Stimulated activated CD4-positive, alpha-beta T cell treated with anti-CD3 and anti-CD28 coated beads, Interleukin-2, amount 100 ng/mL, for 24 hours (primary cell): Measurements from ENCODE around the gene LIN28B.
"Not testable (repeated sequence)": the region's sequence is repeated elsewhere in the genome, so short reads cannot be mapped to it uniquely, and the experiment has no call there.

ENCODE experiments used
- DNase-seq, 2 donors: peaks; one replicate each; pipeline ENCODE4 v3.0.0-alpha.2; 2020

The LIN28B gene

DNA sequence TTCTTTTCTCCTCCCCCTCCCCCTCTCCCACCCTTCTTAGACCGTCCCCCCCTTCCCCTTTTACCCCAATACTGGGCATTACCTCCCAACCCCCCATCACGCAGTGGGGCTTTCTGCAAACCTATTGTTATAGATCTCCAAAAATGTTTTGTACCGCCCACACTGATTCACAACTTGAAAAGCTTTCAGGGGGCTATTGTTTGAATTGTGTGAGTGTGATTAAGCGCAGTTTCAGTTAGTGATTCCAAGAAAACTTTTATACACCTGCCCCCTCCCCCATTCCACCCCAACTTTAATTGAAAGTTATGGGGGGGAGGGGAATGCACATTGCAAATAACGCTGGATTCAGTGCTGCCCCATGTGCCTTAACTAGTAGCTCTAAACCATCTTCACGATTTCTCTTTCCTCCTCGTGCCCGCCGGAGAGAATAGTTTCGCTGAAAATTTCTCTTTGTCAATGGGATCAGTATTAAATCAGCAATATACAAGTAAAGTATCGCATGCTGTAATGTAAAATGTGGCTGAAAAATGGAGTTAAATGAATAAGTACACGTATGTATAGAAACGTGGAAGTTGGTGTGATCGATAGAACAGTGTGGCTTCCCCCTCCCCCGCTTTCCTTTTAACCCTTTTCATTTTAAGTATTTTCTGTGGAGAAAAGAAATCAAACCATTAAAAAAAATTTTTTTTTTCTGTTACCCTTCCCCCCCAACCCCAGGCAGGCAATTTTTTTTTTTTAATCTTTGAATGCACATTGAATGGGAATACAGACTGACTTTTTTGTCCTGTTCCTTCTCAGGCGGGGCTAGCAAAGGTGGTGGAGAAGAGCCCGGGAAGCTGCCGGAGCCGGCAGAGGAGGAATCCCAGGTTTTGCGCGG, 632 bp downstream of the LIN28B start:
- no peak for DNase-seq

DNA sequence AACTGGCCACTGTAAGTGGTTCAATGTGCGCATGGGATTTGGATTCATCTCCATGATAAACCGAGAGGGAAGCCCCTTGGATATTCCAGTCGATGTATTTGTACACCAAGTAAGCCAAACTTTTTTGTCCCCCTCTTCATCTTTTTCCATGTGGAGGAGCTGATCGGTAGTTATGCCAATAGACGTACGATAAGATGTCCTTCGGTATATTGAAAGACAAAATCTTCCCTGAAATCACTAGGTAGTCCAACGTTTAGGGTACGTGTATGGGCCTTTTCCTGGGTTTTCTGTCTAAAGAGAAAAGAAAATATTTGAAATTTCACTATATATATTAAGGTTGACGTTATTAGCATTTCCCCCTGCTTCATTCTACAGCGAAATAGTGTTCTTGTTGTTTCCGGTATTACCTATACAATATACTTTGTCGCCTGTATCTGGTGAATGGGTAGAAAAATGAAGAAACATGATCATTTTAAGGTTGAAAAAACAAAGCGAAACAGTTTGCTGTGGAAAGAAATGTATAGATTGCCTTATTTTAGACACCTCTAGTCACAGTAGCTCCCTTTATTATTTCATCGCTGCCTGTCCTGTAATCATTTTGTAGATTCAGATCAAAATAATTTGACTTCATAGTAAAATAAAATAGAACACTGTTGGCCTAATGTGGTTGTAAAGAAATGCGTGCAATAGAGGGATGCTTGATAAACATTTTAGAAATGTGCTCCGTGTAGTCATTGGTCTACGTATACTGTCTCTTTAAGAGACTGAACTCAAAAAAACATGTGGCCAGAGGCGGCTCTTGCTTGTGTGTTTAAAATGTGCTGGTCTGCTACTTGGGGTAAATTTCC, 1.5 kb downstream of the LIN28B start:
- DNase-seq = no peak

DNA sequence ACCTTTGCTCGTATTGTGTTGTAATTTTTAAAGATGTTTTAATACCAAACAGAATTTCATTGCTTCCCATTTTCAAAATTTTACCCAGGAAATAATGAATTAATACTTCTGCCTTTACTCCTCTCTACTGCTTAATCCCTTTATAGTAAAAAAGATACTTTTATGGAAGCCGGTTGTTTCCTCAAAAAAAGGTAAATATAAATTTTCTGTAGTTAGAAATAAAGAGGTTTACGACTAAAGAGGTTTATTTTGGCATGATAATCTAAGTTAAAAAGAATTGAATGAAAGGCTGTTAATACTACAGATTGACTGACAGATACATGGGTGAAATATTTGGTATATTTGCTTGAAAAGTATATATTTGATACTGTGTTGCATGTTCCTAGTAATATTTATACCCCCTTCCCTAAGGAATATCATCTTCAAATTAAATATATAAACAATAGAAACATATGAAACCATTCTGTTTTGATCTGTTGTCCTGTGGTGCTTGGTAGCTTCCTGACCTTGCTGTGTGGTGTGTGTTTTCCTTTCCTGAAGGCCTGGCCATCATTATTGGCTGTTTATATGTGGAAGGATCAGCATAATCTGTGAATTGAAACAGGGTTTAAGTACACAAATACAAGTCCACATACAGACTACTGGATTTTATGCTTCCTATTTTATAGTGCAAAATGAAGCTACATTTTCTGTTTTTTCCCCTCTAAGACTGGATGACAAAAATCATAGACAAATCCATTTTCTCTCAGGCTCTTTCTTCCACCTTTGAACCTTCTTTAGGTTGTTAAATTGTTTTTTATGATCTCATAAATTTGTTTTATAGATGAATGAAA, 2.3 kb downstream of the LIN28B start:
- DNase-seq = no peak

DNA sequence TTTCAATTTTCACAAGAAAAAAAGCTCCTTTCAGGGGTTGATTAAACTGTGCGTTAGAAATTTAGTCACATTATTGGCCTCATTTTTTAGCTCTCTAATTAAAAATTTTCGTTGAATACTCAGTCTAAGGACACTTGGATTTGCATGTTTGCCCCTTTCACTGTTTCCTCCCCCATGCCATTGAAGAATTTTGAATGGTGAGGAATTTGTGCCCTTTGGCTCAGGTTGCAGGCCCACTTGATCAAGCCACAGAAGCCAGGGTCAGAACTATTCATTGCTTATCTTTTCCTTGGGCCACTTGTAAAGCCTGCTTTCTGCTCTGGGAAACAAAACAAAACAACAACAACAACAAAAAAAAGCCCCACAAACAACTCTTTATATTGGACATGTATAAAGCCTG, 12.2 kb downstream of the LIN28B start:
- DNase-seq = no peak

DNA sequence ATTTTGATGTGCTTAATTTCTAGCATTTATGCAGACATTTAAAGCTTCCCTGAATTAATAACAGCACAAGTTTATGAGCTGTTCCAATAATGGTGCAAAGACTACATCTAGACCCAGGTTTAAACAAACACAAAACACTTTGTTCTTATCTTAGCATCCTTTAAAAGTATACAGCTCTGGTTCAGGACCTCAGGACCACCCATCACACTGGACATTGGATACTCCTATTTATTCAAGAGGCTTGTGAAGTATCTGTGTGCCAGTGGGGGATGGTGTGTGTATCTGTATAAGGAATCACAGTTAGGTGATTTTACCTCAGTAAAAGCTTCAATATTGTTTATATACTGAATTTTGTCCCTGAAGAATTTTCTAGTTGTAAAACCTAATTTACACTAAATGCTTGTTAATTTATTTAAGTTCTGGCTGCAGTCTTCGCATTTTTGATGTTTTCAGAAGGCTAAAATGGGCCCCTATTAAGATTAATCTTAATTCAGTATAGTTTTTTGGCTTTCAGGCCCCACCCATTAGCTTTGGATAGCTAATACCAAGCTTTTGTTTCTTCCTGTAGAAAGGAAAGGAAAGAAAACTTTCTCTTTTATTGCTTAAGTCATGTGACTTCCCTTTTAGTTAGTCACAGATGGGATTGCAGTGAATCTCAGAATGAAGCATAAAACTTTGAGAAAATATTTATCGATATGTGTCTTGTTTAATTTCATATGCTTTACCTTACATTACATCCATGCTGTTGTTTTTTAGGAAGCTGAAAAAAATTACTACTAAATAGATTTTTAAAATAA, 13.1 kb downstream of the LIN28B start:
- no peak for DNase-seq

DNA sequence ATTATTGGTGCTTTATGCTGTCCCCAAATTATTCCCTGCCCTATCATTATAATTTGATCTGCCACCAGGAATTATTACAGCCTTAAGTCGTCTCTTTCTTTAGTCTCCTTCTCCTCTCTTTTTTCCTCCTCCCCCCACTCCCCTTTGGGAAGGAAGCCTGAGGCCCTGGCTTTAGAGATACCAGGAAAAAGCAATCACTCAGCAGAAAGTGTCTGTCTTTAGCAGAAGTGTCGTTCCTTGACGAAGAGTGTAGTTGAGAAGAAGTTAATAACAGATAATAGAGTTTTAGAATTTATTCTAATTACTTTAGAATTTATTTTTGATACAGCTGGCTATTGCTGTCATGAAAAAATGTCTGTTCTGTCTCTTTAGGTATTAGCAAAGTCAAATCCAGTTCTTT, 16.5 kb downstream of the LIN28B start:
- DNase-seq = no peak

DNA sequence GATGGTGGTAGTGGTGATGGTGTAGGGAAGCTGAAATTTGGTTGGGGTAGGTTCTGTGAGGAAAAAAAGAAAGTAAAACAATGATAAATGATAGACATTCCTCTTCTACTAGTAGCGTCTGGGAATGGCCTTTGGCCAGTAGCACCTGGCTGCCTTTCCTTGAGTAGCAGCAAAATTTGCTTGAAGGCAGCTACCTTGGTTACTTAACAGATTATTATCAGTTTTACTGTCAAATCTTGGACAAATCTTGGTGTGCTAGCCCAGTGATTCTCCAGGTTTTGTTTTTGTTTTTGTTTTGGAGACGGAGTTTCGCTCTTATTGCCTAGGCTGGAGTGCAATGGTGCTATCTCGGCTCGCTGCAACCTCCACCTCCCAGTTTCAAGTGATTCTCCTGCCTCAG, 26.4 kb downstream of the LIN28B start:
- no peak for DNase-seq

DNA sequence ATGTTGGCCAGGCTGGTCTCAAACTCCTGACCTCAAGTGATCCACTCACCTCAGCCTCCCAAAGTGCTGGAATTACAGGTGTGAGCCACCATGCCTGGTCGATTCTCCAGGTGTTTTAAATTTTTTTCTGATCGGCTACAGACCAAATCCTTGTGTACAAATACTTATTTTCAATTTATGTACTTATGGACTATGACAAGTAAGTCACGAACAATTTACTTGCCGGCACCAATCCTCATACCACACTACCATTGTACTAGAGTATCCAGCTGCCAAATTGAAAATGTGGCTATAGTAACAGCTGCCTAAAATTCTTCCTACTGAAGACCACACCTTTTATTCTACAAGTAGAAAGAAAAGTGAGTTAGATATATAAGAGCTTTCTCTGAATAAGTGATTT, 26.9 kb downstream of the LIN28B start:
- no peak for DNase-seq

DNA sequence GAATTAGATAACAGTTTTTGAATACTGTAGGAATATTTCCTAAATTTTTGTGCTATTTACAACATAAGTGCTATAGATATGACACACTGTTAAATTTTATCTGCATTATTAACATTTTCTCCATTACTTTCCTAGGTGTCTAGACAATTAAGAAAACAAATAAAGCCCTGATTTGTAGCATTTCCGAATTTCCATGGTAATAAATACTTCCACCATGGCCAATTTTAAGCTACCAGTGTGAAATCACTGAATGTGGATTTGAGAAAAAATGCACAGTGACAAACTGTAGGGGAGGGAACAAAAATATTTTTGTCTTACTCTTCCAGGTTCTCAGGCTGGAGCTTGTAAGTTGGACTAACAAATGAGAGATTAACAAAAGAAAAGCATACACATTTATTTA, 27.9 kb downstream of the LIN28B start:
- DNase-seq = no peak

DNA sequence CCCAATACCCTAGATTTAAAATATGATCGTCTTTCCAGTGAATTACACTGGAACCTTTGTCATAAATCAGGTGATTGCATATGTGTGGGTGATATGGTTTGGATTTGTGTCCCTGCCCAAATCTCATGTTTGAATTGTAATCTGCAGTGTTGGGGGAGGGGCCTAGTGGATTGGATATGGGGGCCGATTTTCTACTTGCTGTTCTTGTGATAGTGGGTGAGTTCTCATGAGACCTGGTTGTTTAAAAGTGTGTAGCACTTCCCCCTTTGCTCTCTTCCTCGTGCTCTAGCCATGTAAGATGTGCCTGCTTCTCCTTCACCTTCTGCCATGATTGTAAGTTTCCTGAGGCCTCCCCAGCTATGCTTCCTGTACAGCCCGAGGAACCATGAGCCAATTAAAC, 29.0 kb downstream of the LIN28B start:
- not testable (repeated sequence) for DNase-seq

DNA sequence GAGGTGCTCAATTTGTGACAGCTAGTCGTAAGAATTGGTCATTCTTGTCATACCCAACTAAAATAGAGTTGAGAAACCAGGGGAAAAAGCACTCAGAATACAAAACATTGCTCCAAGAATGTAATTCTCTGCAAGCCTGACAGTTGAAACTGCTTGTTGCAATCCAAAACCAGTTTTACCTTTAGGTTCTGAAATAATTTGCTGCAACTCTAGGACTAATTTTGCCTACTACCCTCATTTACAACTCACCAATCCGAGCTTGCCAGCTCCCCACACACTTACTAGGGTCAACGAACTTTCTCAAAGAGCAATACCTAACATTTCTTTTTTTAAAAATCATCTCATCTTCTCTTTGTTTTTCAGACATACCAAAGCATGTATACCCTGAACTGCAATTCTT, 29.7 kb downstream of the LIN28B start:
- DNase-seq = no peak

DNA sequence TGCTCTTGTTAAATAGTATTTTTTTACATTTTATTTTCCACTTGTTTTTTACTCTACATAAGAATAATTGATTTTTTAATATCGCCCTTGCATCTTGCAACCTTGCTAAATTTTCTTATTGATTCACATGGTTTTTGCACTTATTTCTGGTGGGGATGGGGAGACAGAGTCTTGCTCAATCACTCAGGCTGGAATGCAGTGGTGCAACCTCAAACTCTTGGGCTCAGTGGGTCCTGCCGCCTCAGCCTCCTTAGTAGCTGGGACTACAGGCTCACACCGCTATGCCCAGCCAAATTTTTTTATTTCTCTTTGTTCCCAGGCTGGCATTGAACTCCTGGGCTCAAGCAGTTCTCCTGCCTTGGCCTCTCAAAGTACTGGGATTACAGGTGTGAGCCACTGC, 30.3 kb downstream of the LIN28B start:
- DNase-seq = no peak

DNA sequence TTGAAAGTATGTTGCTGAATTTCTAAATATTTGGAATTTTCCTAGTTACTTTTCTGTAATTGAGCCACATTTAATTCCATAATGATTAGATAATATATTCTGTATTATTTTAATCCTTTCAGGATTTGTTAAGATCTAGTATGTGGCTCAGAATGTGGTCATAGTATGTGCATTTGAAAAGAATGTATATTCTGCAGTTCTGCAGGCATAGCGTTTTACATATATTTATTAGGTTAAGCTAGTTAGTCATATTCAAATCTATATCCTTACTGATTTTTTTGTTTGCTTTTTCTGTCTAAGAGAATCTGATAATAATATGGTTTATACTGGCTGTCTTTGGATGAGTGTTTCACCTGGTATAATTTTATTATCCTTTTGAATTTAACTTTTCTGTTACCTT, 33.2 kb downstream of the LIN28B start:
- no peak for DNase-seq

DNA sequence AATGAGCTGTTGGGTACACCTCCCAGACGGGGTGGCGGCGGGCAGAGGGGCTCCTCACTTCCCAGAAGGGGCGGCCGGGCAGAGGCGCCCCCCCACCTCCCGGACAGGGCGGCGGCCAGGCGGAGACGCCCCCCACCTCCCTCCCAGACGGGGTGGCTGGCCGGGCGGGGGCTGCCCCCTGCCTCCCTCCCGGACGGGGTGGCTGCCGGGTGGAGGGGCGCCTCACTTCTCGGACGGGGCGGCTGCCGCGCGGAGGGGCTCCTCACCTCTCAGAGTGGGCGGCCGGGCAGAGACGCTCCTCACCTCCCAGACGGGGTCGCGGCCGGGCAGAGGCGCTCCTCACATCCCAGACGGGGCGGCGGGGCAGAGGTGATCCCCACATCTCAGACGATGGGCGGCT, 34.2 kb downstream of the LIN28B start:
- DNase-seq = not testable (repeated sequence)

DNA sequence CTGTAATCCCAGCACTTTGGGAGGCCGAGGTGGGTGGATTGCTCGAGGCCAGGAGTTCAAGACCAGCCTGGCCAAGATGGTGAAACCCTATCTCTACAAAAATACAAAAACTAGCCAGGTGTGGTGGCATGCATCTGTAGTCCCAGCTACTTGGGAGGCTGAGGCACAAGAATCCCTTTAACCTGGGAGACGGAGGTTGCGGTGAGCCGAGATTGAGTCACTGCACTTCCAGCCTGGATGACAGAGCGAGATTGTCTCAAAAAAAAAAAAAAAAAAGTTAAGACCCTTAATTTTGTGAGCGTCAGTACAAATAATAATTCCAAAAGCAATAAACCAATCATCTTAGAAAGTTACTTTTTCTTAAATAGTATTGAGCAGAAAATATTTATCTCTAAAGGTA, 36.7 kb downstream of the LIN28B start:
- not testable (repeated sequence) for DNase-seq

DNA sequence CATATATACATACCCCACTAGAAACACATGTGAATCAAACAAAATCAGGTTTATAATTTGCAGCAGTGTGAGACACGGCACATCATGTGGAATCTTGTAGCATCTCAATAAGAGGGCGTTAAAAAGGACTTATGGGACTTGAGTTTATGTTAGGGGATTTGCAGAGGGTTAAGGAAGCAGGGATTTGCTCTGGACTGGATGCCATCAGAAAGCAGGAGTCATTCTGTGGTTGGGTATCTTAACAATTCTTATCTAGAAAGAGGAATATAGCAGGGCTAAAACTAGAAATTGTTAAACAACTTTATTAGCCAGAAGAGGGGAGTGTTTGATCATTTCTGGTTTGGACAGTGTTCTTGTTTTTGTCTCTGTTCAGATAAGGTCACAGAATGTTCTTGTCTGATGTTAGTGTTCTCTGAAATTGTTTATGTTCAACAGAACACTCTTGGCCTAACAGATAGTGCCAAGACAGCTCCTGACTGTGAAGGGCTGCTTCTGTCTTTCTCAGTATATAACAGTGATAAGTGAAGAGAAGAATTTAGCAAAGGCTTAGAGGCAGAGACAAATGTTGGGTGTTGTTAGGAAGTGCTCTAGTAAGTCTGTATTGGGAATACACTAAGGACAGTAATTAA, 39.2 kb downstream of the LIN28B start:
- no peak for DNase-seq

DNA sequence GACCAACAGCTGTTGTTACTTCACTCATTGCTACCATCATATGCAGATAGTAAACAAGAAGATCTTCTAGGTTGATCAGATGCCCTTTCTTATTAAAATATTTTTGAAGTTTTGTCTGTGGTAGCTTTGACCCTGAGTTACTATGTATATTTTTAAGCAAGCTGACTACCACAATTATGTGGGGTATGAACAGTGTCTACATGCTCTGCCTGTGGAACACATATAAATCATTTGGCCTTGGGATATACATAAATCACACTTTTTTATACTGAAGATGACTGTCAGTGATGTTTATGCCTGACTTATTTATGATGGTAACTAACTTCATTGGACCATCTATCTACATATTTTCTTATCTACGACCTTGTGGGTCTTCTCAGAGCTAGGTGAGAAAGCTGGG, 44.2 kb downstream of the LIN28B start:
- DNase-seq = no peak

DNA sequence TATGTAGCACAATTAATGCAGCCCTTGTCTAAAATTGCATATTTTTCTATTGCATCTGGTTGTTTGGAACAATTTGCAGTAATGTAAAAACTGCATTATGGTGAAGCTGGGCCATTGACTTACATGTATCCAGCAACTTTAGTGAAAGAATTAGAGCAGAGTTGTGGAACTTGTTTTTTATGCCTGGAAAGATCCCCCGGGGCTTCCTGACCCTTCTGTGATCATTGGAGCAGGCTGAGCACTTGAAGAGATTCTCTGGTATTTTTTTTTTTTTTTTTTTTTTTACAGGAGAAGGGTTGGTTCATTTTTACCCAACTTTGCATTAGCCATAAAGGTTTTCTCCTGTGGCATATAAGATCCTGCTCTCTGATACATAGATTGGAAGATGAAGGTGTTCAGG, 45.0 kb downstream of the LIN28B start:
- no peak for DNase-seq

DNA sequence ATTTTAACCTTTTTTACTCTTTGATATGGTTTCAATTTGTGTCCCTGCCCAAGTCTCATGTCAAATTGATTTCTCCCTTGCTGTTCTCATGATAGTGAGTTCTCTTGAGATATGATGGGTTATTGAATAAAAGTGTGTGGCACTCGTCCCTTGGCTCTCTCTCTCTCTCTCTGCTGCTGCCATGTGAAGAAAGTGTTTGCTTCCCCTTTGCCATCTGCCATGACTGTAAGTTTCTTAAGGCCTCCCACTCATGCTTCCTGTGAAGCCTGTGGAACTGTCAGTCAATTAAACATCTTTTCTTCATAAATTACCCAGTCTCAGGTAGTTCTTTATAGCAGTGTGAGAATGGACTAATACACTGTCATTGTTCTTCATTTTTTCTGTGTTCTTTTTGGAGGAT, 48.5 kb downstream of the LIN28B start:
- no peak for DNase-seq

DNA sequence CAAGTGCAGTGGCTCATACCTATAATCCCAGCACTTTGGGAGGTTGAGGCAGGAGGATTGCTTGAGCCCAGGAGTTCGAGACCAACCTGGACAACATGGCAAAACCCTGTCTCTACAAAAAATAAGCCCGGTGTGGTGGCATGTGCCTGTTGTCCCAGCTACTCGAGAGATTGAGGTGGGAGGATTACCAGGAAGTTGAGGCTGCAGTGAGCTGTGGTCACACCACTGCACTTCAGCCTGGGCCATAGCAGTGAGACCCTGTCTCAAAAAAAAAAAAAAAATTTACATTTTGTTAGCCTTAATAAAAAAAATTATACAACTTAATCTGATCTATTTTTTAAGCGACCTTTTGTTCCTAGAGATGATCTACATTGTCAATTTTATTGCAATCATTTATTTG, 56.6 kb downstream of the LIN28B start:
- DNase-seq = not testable (repeated sequence)

DNA sequence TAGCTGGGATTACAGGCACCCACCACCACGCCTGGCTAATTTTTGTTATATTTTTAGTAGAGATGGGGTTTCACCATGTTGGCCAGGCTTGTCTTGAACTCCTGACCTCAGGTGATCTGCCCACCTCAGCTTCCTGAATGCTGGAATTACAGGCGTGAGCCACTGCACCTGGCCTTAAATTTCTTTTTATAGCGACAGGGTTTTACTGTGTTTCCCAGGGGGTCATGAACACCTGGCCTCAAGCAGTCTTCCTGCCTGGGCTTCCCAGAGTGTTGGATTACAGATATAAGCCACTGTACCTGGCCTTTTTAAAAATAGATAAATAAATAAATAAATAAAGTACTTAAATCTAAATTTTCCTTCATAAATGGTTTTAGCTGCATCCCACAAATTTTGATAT, 57.5 kb downstream of the LIN28B start:
- DNase-seq = no peak

DNA sequence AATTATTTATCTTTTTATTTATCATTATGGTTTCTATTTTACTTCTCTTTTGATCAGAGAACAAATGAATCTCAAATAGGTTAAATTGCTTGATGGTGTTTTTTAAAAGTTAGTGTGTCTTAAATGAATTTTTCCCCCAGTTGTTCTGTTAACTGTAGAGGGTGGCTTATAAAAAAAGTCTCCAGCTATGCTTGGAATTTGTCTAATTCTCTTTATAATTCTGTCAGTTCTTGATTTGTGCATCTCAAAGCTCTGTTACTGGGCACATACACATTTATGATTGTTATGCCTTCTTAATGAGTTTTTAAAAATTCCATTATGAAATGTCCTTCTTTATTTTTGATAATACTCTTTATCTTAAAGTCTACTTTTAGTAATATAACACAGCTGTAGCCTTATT, 58.0 kb downstream of the LIN28B start:
- no peak for DNase-seq
